ENCODE results near the gene ASRGL1.

ASRGL1 gene

GRCh38 chr11:62427630-62428233 is 90.5 kb downstream of the ASRGL1 start:
- DNase-seq (ENCODE audit: low read depth) = no peak
- TF ChIP-seq, protein P1, sequence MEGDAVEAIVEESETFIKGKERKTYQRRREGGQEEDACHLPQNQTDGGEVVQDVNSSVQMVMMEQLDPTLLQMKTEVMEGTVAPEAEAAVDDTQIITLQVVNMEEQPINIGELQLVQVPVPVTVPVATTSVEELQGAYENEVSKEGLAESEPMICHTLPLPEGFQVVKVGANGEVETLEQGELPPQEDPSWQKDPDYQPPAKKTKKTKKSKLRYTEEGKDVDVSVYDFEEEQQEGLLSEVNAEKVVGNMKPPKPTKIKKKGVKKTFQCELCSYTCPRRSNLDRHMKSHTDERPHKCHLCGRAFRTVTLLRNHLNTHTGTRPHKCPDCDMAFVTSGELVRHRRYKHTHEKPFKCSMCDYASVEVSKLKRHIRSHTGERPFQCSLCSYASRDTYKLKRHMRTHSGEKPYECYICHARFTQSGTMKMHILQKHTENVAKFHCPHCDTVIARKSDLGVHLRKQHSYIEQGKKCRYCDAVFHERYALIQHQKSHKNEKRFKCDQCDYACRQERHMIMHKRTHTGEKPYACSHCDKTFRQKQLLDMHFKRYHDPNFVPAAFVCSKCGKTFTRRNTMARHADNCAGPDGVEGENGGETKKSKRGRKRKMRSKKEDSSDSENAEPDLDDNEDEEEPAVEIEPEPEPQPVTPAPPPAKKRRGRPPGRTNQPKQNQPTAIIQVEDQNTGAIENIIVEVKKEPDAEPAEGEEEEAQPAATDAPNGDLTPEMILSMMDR (IDR thresholded peaks at IDR 0.05; ENCODE audit: control insufficient read depth, extremely low read depth, insufficient read depth) = no peak
- no peak overlapping the region for H3K4me3 ChIP-seq (ENCODE audit: low read depth, low read length)

GRCh38 chr11:62428871-62429560 is 91.8 kb downstream of the ASRGL1 start:
- TF ChIP-seq, protein P1 (IDR thresholded peaks at IDR 0.05; ENCODE audit: control insufficient read depth, extremely low read depth, insufficient read depth) = no peak
- H3K4me3 ChIP-seq (ENCODE audit: low read depth, low read length) = no peak overlapping the region
- no peak for DNase-seq (ENCODE audit: low read depth)

DNA sequence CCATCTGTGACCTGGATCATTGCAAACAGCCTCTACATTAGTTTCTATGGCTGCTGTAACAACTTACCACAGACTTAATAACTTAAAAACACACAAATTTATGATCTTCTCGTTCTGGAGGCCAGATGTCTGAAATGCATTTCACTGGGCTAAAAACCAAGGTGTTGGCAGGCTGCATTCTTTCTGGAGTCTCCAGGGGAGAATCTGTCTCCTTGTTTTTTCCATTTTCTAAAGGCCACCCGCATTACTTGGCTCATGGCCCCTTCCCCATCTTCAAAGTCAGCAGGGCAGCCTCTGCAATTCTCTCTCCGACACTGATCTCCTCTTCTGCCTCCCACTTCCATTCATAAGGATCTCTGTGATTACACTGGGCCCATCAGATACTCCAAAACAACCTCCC is 93.2 kb downstream of the ASRGL1 start:
- TF ChIP-seq, protein P1 (IDR thresholded peaks at IDR 0.05; ENCODE audit: control insufficient read depth, extremely low read depth, insufficient read depth) = no peak
- H3K4me3 ChIP-seq (ENCODE audit: low read depth, low read length) = no peak overlapping the region
- DNase-seq (ENCODE audit: low read depth) = no peak

DNA sequence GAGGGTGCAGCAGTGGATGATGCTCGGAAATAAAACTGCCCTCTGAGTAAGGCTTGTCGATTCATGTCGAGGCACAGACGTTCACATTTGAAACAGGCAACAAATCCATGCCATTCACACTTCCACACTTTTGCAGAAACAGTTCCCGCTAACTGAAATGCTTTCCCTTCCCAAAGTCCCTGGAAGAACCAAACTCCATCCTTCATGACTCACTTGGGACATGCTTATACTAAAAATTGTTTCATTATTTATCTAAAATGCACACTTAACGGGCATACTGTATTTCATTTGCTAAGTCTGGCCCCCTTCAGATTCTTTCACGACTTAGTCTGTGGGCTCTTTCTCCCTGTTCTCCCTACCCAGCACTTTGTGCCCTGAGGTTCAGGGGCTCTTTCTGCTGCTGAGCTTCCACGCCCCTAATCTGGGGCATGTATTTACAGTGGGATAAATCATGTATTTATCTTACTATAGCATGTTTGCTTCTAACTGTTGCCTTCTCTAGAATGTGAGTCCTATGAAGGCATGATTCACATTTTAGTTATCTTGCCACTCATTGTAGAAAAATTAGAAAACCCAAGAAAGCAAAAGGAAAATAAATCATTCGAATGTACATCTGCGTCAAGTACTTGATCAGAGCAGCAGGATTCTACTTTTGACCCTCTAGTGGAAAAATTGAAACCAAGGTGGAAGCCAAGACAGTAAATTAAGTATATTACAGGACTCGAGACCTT is 94.1 kb downstream of the ASRGL1 start:
- TF ChIP-seq, protein P1 (IDR thresholded peaks at IDR 0.05; ENCODE audit: control insufficient read depth, extremely low read depth, insufficient read depth) = no peak

GRCh38 chr11:62432695-62433094 is 95.4 kb downstream of the ASRGL1 start:
- TF ChIP-seq, protein P1 (IDR thresholded peaks at IDR 0.05; ENCODE audit: control insufficient read depth, extremely low read depth, insufficient read depth) = no peak
- H3K4me3 ChIP-seq (ENCODE audit: low read depth, low read length) = no peak overlapping the region
- DNase-seq (ENCODE audit: low read depth) = no peak

More for the DNA sequence above, 94.1 kb downstream of the ASRGL1 start:
- H3K4me3 ChIP-seq (ENCODE audit: low read depth, low read length) = no peak overlapping the region
- no peak for DNase-seq (ENCODE audit: low read depth)

GRCh38 chr11:62433141-62433903 is 96.1 kb downstream of the ASRGL1 start:
- TF ChIP-seq, protein P1 (IDR thresholded peaks at IDR 0.05; ENCODE audit: control insufficient read depth, extremely low read depth, insufficient read depth) = no peak
- no peak overlapping the region for H3K4me3 ChIP-seq (ENCODE audit: low read depth, low read length)
- no peak for DNase-seq (ENCODE audit: low read depth)

Measured in LNCaP clone FGC (cell line).